Skeletal muscle tissue (tissue), 4 donors: ENCODE data around the gene ZNFX1. TPM values are rescaled to one million over a fixed set of nuclear protein-coding genes. Genes with fewer than 3 reads are reported as not detected.
"Not testable (repeated sequence)": the region's sequence is repeated elsewhere in the genome, so short reads cannot be mapped to it uniquely, and the experiment has no call there.

Experiments
- H3K27ac ChIP-seq: one replicate; pipeline ENCODE4 v1.7.0; 2013; ENCODE audit warnings: mild to moderate bottlenecking, low read depth, low read length, inconsistent platforms
- H3K27me3 ChIP-seq, 3 donors: one replicate each; pipeline ENCODE4 v1.7.0; 2013; ENCODE audit warnings: low read length in 3 of 3; ENCODE audit not compliant: control insufficient read depth in 3 of 3, insufficient read depth in 3 of 3
- H3K36me3 ChIP-seq, 3 donors: one replicate each; pipeline ENCODE4 v1.7.0; 2013; ENCODE audit warnings: low read length in 3 of 3; ENCODE audit not compliant: control insufficient read depth in 3 of 3, insufficient read depth in 3 of 3
- H3K4me1 ChIP-seq, 3 donors: one replicate each; pipeline ENCODE4 v1.7.0; 2013; ENCODE audit warnings: low read length in 3 of 3, mild to moderate bottlenecking in 3 of 3; ENCODE audit not compliant: control insufficient read depth in 3 of 3, insufficient read depth in 3 of 3
- H3K4me3 ChIP-seq, 3 donors: one replicate each; pipeline ENCODE4 v1.7.0; 2013; ENCODE audit warnings: low read length in 3 of 3
- H3K9ac ChIP-seq, 3 donors: one replicate each; pipeline ENCODE4 v1.7.0; 2013; ENCODE audit warnings: low read length in 3 of 3, mild to moderate bottlenecking in 3 of 3, moderate library complexity in 2 of 3, low read depth in 1 of 3
- H3K9me3 ChIP-seq, 3 donors: one replicate each; pipeline ENCODE4 v1.7.0; 2013; ENCODE audit warnings: low read length in 3 of 3; ENCODE audit not compliant: control insufficient read depth in 3 of 3
- total RNA-seq: library from RNA; depleted of rRNA; stranded (reverse); fragments of >200 nt; gene quantifications from one replicate; pipeline ENCODE4 v1.2.3, GENCODE V29; 2014
- donor health status: Osteomylitis.

Gene ZNFX1
- total RNA-seq, 1 donor from 2014 or later: 13.6 TPM

DNA sequence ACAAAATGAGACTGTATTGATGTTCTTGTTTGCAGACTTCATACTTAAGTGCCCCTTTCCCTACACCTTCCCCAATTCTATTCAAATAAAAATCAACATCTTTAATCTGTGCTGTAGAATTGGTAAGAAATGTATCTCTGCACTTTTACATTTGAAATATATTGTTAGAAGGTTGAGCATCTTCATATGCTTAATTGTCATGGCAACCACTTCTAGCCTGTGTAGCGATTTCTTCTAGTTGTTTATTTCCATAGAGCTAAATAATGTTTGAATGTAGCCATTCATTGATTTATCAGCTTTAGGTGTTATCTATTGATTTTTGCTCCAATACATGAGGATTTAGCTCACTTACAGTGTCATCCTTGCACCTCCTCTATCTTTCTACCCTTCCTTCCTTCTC is 37.7 kb upstream of the ZNFX1 start:
- Histone ChIP-seq H3K9ac (no peak overlapping the region), H3K9me3 (peaks cover 0 to 2% (median 1%) of the 10 kb centered on the region in 3 donors), H3K36me3 (no peaks in the 10 kb centered on the region), H3K27me3 (peaks cover 26 to 32% (median 27%) of the 10 kb centered on the region in 3 donors), H3K4me3 (no peak overlapping the region), H3K4me1 (peaks cover 14 to 15% (median 14%) of the 10 kb centered on the region in 3 donors), H3K27ac (no peak overlapping the region)

DNA sequence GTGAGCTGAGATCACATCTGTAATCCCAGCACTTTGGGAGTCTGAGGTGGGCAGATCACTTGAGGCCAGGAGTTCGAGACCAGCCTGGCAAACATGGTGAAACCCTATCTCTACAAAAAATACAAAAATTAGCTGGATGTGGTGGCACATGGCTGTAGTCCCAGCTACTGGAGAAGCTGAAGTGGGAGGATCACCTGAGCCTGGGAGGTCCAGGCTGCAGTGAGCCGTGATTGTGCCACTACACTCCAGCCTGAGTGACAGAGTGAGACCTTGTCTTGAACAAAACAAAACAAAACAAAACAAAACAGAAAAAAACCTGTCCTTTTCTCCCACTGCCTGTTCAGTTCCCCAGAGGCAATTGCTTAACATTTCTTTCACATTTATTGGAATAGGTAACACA is 36.2 kb upstream of the ZNFX1 start:
- not testable (repeated sequence) for H3K27ac ChIP-seq, H3K4me3 ChIP-seq, H3K36me3 ChIP-seq, H3K9me3 ChIP-seq, H3K9ac ChIP-seq
- Histone ChIP-seq H3K4me1 (peaks cover 10 to 11% (median 11%) of the 10 kb centered on the region in 3 donors), H3K27me3 (peaks cover 14 to 17% (median 16%) of the 10 kb centered on the region in 3 donors)

DNA sequence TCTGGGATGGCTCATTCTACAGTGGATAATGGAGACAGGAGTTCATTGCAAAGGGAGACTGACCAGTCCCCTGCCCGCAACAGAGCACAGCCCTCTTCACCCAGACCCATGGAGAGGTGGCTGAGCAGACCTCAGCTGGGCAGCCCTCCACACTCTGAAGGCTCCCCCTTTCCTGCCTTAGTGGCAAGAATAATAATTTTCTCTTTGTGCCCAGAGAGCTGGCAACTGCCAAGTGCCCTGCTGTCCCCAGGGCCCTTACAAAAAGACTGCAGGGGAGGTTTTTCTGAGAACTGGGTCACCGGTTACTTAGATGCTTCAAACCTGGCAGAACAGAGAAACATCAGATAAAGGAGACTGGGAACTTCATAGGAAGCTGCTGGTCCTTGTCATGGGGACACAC is 35.4 kb upstream of the ZNFX1 start:
- Histone ChIP-seq H3K4me3 (no peak overlapping the region), H3K9me3 (peaks cover 0 to 5% (median 3%) of the 10 kb centered on the region in 3 donors), H3K36me3 (no peaks in the 10 kb centered on the region), H3K4me1 (peaks cover 2 to 3% (median 3%) of the 10 kb centered on the region in 3 donors), H3K27ac (no peak overlapping the region), H3K9ac (no peak overlapping the region), H3K27me3 (peaks cover 6 to 10% (median 8%) of the 10 kb centered on the region in 3 donors)

- Histone ChIP-seq H3K36me3 (no peaks in the 10 kb centered on the region), H3K27ac (no peak overlapping the region), H3K27me3 (peaks cover 0 to 4% (median 2%) of the 10 kb centered on the region in 3 donors), H3K4me3 (no peak overlapping the region), H3K9me3 (peaks cover 0 to 5% (median 3%) of the 10 kb centered on the region in 3 donors), H3K4me1 (no peaks in the 10 kb centered on the region), H3K9ac (no peak overlapping the region)
These were observed 34.8 kb upstream of the ZNFX1 start for GRCh38 chr20:49312661-49313060.

DNA sequence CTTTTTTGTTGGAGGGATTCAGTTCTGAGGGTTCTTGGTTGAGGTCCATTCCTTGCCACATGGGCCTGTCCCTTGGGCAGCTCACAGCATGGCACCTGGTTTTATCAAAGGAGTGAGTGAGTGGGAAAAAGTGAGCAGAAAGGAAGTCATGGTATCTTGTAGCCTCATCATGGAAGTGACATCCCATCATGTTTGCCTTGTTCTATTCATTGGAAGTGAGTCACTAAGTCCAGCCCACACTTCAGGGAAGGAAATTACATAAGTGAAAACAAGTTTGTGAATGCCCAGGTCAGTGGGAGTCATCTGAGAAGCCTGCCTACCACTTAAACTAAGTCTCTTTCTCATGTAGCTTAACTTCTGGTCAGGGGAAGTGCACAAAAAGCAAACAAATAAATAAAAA is 32.8 kb upstream of the ZNFX1 start:
- no peak overlapping the region for H3K27ac ChIP-seq
- H3K9ac ChIP-seq: no peak overlapping the region
- H3K27me3 ChIP-seq: no peaks in the 10 kb centered on the region
- H3K4me1 ChIP-seq: no peaks in the 10 kb centered on the region
- H3K4me3 ChIP-seq: no peak overlapping the region
- H3K9me3 ChIP-seq: peaks cover 0 to 5% (median 3%) of the 10 kb centered on the region in 3 donors
- no peaks in the 10 kb centered on the region for H3K36me3 ChIP-seq

DNA sequence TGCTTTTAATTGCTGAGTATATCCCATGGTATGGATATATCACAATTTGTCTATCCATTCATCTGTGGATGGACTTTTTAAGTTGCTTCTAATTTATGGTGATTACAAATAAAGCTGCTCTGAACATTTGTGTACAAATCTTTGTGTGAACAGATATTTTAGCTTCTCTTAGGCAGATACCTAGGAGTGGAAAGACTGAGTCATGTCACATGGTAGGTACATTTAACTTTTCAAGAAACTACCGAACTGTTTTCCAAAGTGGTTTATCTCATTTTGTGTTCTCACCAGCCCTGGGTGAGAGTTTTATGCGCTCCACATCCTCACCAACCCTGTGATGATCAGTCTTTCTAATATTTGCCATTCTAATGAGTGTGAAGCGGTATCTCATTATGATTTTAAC is 31.0 kb upstream of the ZNFX1 start:
- Histone ChIP-seq H3K9me3 (peaks cover 0 to 5% (median 3%) of the 10 kb centered on the region in 3 donors), H3K4me3 (no peak overlapping the region), H3K9ac (no peak overlapping the region), H3K4me1 (no peaks in the 10 kb centered on the region), H3K27me3 (no peaks in the 10 kb centered on the region), H3K36me3 (no peaks in the 10 kb centered on the region), H3K27ac (no peak overlapping the region)

- no peak overlapping the region for H3K9ac ChIP-seq
- no peak overlapping the region for H3K27ac ChIP-seq
- no peaks in the 10 kb centered on the region for H3K27me3 ChIP-seq
- H3K9me3 ChIP-seq: peaks cover 0 to 5% (median 3%) of the 10 kb centered on the region in 3 donors
- H3K4me1 ChIP-seq: no peaks in the 10 kb centered on the region
- no peak overlapping the region for H3K4me3 ChIP-seq
- no peaks in the 10 kb centered on the region for H3K36me3 ChIP-seq
These were observed 29.2 kb upstream of the ZNFX1 start for GRCh38 chr20:49306903-49307620.

DNA sequence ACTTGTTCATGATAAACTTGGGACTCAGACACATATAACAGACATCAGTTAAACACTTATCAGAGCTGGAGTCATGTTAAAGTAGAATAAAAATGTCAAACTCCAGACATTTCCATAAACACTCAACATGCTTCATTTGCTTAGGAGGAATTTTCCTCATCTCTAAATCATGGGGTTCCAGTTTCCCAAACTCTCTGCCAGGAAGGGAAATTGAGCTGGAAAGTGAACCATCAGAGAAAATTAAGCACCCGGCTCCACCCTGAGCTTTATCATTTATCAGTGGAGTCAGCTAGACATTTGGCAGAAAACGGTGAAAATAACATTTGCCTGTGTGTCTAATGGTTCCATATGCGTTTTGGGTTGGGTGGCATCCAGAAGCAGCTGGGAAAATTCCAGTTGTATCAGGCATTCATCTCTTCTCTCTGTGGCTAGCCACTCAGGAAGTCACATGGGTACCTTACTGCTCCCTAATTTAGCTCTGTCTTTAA is 25.3 kb upstream of the ZNFX1 start:
- Histone ChIP-seq H3K27ac (no peak overlapping the region), H3K36me3 (no peaks in the 10 kb centered on the region), H3K4me3 (no peak overlapping the region), H3K4me1 (no peaks in the 10 kb centered on the region), H3K27me3 (no peaks in the 10 kb centered on the region), H3K9me3 (no peaks in the 10 kb centered on the region), H3K9ac (no peak overlapping the region)

DNA sequence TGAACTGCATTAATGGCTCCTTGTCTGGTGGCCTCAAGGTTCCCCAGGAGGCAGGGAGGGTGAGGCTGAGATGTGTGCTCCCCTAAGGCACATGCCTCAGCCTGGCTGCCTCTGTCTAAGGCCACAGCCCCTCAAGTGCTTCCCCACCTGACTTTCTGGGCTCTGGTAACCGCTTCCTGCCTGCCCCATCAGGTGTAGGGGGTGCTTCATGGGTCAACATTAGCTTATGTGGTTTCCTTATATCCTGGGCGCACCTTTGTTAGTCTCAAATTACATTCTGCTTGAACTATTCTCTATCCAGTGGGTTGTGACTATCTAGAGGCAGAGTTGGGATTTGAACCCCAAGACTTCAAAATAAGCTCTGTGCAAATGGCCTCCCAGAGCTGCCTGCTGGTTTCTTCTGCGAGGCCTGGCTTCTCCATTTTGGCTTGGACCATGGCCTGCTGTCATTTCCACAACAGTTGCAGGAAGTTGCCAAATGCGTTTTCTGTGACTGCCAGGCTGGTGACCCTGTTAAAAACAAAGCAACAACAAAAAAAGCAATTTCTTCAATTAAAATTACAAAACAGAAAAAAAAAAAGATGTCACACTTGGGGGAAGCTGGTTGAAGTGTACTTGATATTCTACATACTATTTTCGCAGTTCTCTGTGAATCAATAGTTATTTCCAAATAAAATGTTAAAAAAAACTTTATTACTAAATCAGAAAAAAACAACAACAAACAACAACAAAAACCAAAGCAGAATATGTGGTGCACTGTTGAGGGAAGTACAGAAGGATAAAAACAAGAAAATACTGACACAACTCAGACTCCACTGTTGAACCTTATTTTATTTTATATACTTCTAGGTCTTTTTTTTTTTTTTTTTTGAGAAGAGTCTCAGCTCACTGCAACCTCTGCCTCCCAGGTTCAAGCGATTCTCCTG is 20.0 kb upstream of the ZNFX1 start:
- Histone ChIP-seq H3K36me3 (peaks cover 0 to 10% (median 6%) of the 10 kb centered on the region in 3 donors), H3K9me3 (no peaks in the 10 kb centered on the region), H3K9ac (no peak overlapping the region), H3K4me1 (no peaks in the 10 kb centered on the region), H3K4me3 (no peak overlapping the region), H3K27me3 (no peaks in the 10 kb centered on the region), H3K27ac (no peak overlapping the region)
